ENCODE results near the gene HDAC8.
"Not testable (repeated sequence)": the region's sequence is repeated elsewhere in the genome, so short reads cannot be mapped to it uniquely, and the experiment has no call there.

HDAC8 gene

DNA sequence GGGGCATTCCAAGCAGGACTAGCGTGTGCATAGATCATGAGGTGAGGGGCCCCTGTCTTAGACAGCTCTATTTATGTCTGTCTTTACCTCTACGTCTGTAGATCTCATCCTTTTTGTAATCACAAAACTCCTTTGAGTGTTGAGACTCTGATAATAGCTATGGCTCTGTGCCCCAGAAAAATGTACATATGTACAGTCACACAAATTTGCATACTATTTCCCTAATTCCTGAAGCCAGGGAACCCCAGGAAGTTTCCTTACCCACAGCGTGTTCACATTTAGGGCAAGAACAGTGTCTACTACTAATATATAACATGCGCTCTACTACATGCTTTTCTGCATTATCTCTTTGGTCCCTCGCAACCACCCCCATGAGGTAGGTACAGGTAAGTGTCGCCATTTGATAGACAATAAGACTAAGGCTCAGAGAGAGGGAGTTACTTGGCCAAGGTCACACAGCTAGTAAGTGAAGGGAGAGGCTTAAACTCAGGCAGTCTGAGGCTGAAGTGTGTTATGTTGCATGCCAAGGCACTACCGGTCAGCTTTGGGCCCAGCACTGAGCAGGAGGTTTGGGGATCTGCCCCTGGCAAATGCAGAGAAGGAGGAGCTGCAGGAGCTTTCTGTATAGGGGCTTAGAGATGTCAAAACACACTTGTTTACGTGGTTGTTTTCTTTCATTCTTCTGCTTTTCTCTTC is 245.9 kb downstream of the HDAC8 start:
- no peak overlapping the region for H3K4me2 ChIP-seq (ENCODE audit: low read depth, low read length, poor library complexity, severe bottlenecking)
- H3K79me2 ChIP-seq (ENCODE audit: insufficient read depth, low read length): no peaks in the 10 kb centered on the region
- no peaks in the 10 kb centered on the region for H3K9me2 ChIP-seq (replicated peaks; ENCODE audit: low read depth, low read length)
- TF ChIP-seq EZH2phosphoT487 (IDR thresholded peaks at IDR 0.05; ENCODE audit: borderline replicate concordance): no peak
- H3K36me3 ChIP-seq (ENCODE audit: insufficient read depth, low read length): no peaks in the 10 kb centered on the region
- H3K9me3 ChIP-seq (ENCODE audit: insufficient read depth, low read depth, low read length): no peaks in the 10 kb centered on the region
- no peaks in the 10 kb centered on the region for H3K4me1 ChIP-seq (ENCODE audit: insufficient read depth, low read length, poor library complexity, severe bottlenecking)
- no peak overlapping the region for H3K9ac ChIP-seq (ENCODE audit: low read depth, low read length, poor library complexity, severe bottlenecking)
- no peaks in the 10 kb centered on the region for H3F3A ChIP-seq (ENCODE audit: low read depth)
- H2AFZ ChIP-seq (ENCODE audit: low read length): no peak overlapping the region
- H3K27me3 ChIP-seq (ENCODE audit: insufficient read depth, low read length, poor library complexity, severe bottlenecking): no peaks in the 10 kb centered on the region
- H4K20me1 ChIP-seq (ENCODE audit: insufficient read depth, low read length, poor library complexity, severe bottlenecking): no peaks in the 10 kb centered on the region
- no peak overlapping the region for H3K4me3 ChIP-seq (ENCODE audit: low read length, poor library complexity, severe bottlenecking)

DNA sequence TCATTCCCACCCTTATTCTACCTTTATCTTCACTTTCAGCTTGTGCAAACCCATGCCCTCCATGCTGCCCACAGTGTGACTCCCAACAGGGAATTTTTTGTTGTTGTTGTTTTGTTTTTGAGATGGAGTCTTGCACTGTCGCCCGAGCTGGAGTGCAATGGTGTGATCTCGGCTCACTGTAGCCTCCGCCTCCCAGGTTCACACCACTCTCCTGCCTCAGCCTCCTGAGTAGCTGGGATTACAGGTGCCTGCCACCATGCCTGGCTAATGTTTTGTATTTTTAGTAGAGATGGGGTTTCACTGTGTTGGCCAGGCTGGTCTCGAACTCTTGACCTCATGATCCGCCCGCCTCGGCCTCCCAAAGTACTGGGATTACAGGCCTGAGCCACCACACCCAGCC is 253.0 kb downstream of the HDAC8 start:
- H3F3A ChIP-seq (ENCODE audit: low read depth); H3K27me3 ChIP-seq (ENCODE audit: insufficient read depth, low read length, poor library complexity, severe bottlenecking): not testable (repeated sequence)

DNA sequence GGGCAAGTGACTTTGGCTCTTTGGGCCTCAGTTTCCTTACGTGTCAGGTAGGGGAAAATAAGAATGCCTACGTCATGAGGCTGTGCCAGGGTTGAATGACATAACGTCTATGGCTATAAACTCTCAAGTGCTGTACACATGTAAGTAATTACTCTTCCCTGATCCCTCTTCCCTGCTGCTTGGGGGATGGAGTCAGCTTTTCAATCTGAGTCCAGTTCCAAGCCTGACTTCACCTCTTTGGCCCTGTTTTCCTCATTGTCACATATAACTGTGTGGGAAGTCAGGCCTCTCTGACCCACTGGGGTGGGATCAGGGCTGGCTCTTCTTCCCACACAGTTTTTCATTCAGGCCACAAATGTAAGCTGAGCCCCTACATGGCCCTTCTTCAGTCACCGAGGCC is 255.5 kb downstream of the HDAC8 start:
- Histone ChIP-seq H3K36me3 (ENCODE audit: insufficient read depth, low read length) (no peaks in the 10 kb centered on the region), H3K27me3 (ENCODE audit: insufficient read depth, low read length, poor library complexity, severe bottlenecking) (no peaks in the 10 kb centered on the region), H3K4me1 (ENCODE audit: insufficient read depth, low read length, poor library complexity, severe bottlenecking) (no peaks in the 10 kb centered on the region), H3K9ac (ENCODE audit: low read depth, low read length, poor library complexity, severe bottlenecking) (no peak overlapping the region), H4K20me1 (ENCODE audit: insufficient read depth, low read length, poor library complexity, severe bottlenecking) (no peaks in the 10 kb centered on the region), H3K4me2 (ENCODE audit: low read depth, low read length, poor library complexity, severe bottlenecking) (no peak overlapping the region), H3K4me3 (ENCODE audit: low read length, poor library complexity, severe bottlenecking) (no peak overlapping the region), H3K9me2 (replicated peaks; ENCODE audit: low read depth, low read length) (no peaks in the 10 kb centered on the region), H3K9me3 (ENCODE audit: insufficient read depth, low read depth, low read length) (no peaks in the 10 kb centered on the region), H3F3A (ENCODE audit: low read depth) (no peaks in the 10 kb centered on the region), H2AFZ (ENCODE audit: low read length) (no peak overlapping the region), H3K79me2 (ENCODE audit: insufficient read depth, low read length) (no peaks in the 10 kb centered on the region)
- no peak for TF ChIP-seq EZH2phosphoT487 (IDR thresholded peaks at IDR 0.05; ENCODE audit: borderline replicate concordance)
- TF ChIP-seq, protein P1, sequence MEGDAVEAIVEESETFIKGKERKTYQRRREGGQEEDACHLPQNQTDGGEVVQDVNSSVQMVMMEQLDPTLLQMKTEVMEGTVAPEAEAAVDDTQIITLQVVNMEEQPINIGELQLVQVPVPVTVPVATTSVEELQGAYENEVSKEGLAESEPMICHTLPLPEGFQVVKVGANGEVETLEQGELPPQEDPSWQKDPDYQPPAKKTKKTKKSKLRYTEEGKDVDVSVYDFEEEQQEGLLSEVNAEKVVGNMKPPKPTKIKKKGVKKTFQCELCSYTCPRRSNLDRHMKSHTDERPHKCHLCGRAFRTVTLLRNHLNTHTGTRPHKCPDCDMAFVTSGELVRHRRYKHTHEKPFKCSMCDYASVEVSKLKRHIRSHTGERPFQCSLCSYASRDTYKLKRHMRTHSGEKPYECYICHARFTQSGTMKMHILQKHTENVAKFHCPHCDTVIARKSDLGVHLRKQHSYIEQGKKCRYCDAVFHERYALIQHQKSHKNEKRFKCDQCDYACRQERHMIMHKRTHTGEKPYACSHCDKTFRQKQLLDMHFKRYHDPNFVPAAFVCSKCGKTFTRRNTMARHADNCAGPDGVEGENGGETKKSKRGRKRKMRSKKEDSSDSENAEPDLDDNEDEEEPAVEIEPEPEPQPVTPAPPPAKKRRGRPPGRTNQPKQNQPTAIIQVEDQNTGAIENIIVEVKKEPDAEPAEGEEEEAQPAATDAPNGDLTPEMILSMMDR (conservative IDR thresholded peaks at IDR 0.05; ENCODE audit: low read length): no peak

More for the DNA sequence above, 253.0 kb downstream of the HDAC8 start:
- not testable (repeated sequence) for H3K4me2 ChIP-seq (ENCODE audit: low read depth, low read length, poor library complexity, severe bottlenecking); H3K79me2 ChIP-seq (ENCODE audit: insufficient read depth, low read length); H2AFZ ChIP-seq (ENCODE audit: low read length); H3K36me3 ChIP-seq (ENCODE audit: insufficient read depth, low read length); H3K4me3 ChIP-seq (ENCODE audit: low read length, poor library complexity, severe bottlenecking); H4K20me1 ChIP-seq (ENCODE audit: insufficient read depth, low read length, poor library complexity, severe bottlenecking); H3K9me3 ChIP-seq (ENCODE audit: insufficient read depth, low read depth, low read length); H3K9me2 ChIP-seq (replicated peaks; ENCODE audit: low read depth, low read length); H3K9ac ChIP-seq (ENCODE audit: low read depth, low read length, poor library complexity, severe bottlenecking); H3K4me1 ChIP-seq (ENCODE audit: insufficient read depth, low read length, poor library complexity, severe bottlenecking)

DNA sequence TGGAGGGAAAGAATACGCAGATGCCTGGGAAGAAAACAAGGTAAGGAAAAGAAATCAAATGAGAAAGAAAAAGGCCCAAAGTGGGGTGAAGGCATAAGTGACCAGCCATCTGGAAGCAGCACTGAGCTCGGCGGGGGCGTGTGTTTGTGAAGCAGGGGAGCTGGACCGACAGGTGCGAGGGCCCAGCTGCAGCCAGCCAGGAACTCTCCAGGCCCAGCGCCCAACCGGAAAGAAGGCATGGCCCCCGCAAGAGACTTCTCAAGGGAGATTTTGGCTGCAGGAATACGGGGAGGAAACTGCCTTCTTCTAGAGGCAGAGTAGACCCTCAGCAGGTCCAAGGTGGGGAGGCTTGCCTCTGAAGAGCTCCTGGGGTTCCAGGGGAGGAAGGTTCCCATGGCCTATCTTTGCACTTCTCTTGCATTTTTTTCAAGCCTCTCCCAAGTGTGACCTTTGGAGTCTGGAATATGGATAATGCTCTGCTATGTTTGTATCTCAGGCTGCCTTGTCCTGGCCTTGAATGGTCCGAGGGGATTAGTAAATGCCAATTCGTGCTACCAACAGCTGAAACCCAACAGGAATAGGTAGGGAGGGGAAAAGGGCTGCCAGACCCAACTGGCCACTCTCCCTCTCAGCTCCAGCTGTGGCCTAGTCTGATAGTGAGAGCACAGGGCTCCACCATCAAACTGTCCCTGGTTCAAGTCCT is 256.1 kb downstream of the HDAC8 start:
- Histone ChIP-seq H3K79me2 (ENCODE audit: insufficient read depth, low read length) (no peaks in the 10 kb centered on the region), H3F3A (ENCODE audit: low read depth) (no peaks in the 10 kb centered on the region), H3K36me3 (ENCODE audit: insufficient read depth, low read length) (no peaks in the 10 kb centered on the region), H2AFZ (ENCODE audit: low read length) (no peak overlapping the region), H3K9me2 (replicated peaks; ENCODE audit: low read depth, low read length) (no peaks in the 10 kb centered on the region), H3K27me3 (ENCODE audit: insufficient read depth, low read length, poor library complexity, severe bottlenecking) (no peaks in the 10 kb centered on the region), H4K20me1 (ENCODE audit: insufficient read depth, low read length, poor library complexity, severe bottlenecking) (no peaks in the 10 kb centered on the region), H3K9ac (ENCODE audit: low read depth, low read length, poor library complexity, severe bottlenecking) (no peak overlapping the region), H3K4me2 (ENCODE audit: low read depth, low read length, poor library complexity, severe bottlenecking) (no peak overlapping the region), H3K4me3 (ENCODE audit: low read length, poor library complexity, severe bottlenecking) (no peak overlapping the region), H3K9me3 (ENCODE audit: insufficient read depth, low read depth, low read length) (no peaks in the 10 kb centered on the region), H3K4me1 (ENCODE audit: insufficient read depth, low read length, poor library complexity, severe bottlenecking) (no peaks in the 10 kb centered on the region)
- TF ChIP-seq EZH2phosphoT487 (IDR thresholded peaks at IDR 0.05; ENCODE audit: borderline replicate concordance): no peak
- TF ChIP-seq, protein P1 (conservative IDR thresholded peaks at IDR 0.05; ENCODE audit: low read length): no peak

Data from Loucy (cell line).